Right lobe of liver (tissue), 4 donors: Measurements from ENCODE around the gene SHISA9.

Source experiments
- POLR2A ChIP-seq: fragments of 450-650 bp; IDR thresholded peaks from one replicate; pipeline ENCODE4 v1.6.1; 2017; ENCODE audit warnings: antibody characterized with exemption, mild to moderate bottlenecking
- TF ChIP-seq, protein P1 (sequence below), 4 donors: fragments of 200-600 bp in 3 of 4; fragments of 450-650 bp in 1 of 4; IDR thresholded peaks; one replicate each; pipeline versions ENCODE4 v1.5.1 to v1.8.0; 2016 to 2022; ENCODE audit warnings: antibody characterized with exemption in 4 of 4, mild to moderate bottlenecking in 2 of 4
- donor health status: DM: no; HTN: no; CAD: no.
- donor health status: DM: no; HTN: no; CAD: no.
- donor health status: DM: no; HTN: yes; CAD: no.

DNA sequence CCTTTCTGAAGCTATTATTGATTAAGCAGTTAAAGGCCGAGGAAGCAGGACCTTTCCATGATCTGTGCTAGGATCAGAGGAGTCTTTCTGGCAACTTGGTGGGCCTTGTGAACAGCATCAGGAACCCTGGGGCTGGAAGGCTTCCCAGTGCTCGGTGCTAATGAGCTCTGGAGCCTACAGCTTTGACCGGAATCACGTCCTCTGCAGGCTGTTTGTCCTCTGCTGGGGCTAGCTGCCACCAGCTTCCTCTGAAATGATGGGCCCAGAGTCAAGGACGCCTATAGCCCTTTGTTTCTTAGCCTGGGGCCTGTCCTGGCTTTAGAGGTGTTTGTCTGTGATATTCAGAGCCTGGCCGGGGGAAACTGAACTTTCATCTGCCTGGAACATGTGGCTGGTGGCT lies 111.6 kb downstream of the SHISA9 start:
- TF ChIP-seq, protein P1, sequence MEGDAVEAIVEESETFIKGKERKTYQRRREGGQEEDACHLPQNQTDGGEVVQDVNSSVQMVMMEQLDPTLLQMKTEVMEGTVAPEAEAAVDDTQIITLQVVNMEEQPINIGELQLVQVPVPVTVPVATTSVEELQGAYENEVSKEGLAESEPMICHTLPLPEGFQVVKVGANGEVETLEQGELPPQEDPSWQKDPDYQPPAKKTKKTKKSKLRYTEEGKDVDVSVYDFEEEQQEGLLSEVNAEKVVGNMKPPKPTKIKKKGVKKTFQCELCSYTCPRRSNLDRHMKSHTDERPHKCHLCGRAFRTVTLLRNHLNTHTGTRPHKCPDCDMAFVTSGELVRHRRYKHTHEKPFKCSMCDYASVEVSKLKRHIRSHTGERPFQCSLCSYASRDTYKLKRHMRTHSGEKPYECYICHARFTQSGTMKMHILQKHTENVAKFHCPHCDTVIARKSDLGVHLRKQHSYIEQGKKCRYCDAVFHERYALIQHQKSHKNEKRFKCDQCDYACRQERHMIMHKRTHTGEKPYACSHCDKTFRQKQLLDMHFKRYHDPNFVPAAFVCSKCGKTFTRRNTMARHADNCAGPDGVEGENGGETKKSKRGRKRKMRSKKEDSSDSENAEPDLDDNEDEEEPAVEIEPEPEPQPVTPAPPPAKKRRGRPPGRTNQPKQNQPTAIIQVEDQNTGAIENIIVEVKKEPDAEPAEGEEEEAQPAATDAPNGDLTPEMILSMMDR (IDR thresholded peaks at IDR 0.05): no peak
- TF ChIP-seq POLR2A: no peak
